ENCODE data around the gene SDHAF4. TPM values are rescaled to one million over a fixed set of nuclear protein-coding genes. Genes with fewer than 3 reads are reported as not detected.

The SDHAF4 gene
- total RNA-seq (2022) (13.1 and 15.2 TPM in 2 replicates), Bru-seq, nascent RNA (percentile 71 among the genes with signal in this experiment), BruChase-seq, experiment 1, labeled RNA remaining after a 6-hour chase (percentile 62 among the genes with signal in this experiment), BruChase-seq, experiment 2, labeled RNA remaining after a 2-hour chase (percentile 66 among the genes with signal in this experiment)
- long read RNA-seq, partial matches to known transcripts = 0 of 8 reads
- long read RNA-seq, other reads (novel, unspliced or antisense) = 6 of 8 reads

GRCh38 chr6:70566751-70567382 is at the start of gene SDHAF4:
TSS of gene SDHAF4 (plus strand) at chr6:70566930. CDS start at chr6:70566941, 11 bp downstream.
- Mint-ChIP-seq H3K9me3 (ENCODE audit: unreplicated experiment) (no peaks in the 10 kb centered on the region), H3K27me3 (ENCODE audit: insufficient read depth, unreplicated experiment) (no peaks in the 10 kb centered on the region), H3K36me3 (ENCODE audit: insufficient read depth, unreplicated experiment) (peaks cover 5% of the 10 kb centered on the region), H3K27ac (ENCODE audit: low read depth, unreplicated experiment) (peak within 1 kb of the TSS; percentile 66), H3K4me1 (ENCODE audit: insufficient read depth, unreplicated experiment) (peaks cover 5% of the 10 kb centered on the region), H3K4me3 (ENCODE audit: unreplicated experiment) (peak within 1 kb of the TSS; percentile 77)
- POLR2A ChIA-PET = interaction anchor here (0.7 to 3.8 kb wide), 10 partner anchors 12 to 142 kb away, joined by 3 to 37 read pairs (median 3); partner anchors contain the start of gene SMAP1
- intact Hi-C loops (cut with micrococcal nuclease) = loop anchor here (2.0 kb wide), 1 partner anchor 102 kb away; no protein-coding TSS in a partner anchor
- TSS peak; percentile 36 for BruUV-seq (replicated peaks)
- TF ChIP-seq CTCF (IDR thresholded peaks at IDR 0.05; ENCODE audit: unreplicated experiment) = no peak
- peak; percentile 93 for DNase-seq (ENCODE audit: unreplicated experiment)
- CTCF ChIA-PET = interaction anchor here (0.6 to 3.0 kb wide), 10 partner anchors 10 to 317 kb away, joined by 3 to 11 read pairs (median 4); partner anchors contain the start of gene SMAP1

- H3K4me3 Mint-ChIP-seq (ENCODE audit: unreplicated experiment) = no peak overlapping the region
- intact Hi-C loops (cut with micrococcal nuclease) = no loop called here
- no peaks in the 10 kb centered on the region for H3K4me1 Mint-ChIP-seq (ENCODE audit: insufficient read depth, unreplicated experiment)
- TF ChIP-seq CTCF (IDR thresholded peaks at IDR 0.05; ENCODE audit: unreplicated experiment) = no peak
- H3K27me3 Mint-ChIP-seq (ENCODE audit: insufficient read depth, unreplicated experiment) = no peaks in the 10 kb centered on the region
- ChIA-PET POLR2A (no interaction called here), CTCF (interaction anchor here (4.3 kb wide), 1 partner anchor 366 kb away, joined by 24 read pairs; no protein-coding TSS in a partner anchor)
- no peaks in the 10 kb centered on the region for H3K9me3 Mint-ChIP-seq (ENCODE audit: unreplicated experiment)
- no peaks in the 10 kb centered on the region for H3K36me3 Mint-ChIP-seq (ENCODE audit: insufficient read depth, unreplicated experiment)
- H3K27ac Mint-ChIP-seq (ENCODE audit: low read depth, unreplicated experiment) = no peak overlapping the region
- DNase-seq (ENCODE audit: unreplicated experiment) = peak; percentile 5
- no TSS peak for BruUV-seq (replicated peaks)
These were observed 48.0 kb upstream of the SDHAF4 start for GRCh38 chr6:70518723-70519122.

- Mint-ChIP-seq H3K27ac (ENCODE audit: low read depth, unreplicated experiment) (no peak overlapping the region), H3K4me1 (ENCODE audit: insufficient read depth, unreplicated experiment) (no peaks in the 10 kb centered on the region), H3K4me3 (ENCODE audit: unreplicated experiment) (no peak overlapping the region), H3K9me3 (ENCODE audit: unreplicated experiment) (no peaks in the 10 kb centered on the region), H3K27me3 (ENCODE audit: insufficient read depth, unreplicated experiment) (no peaks in the 10 kb centered on the region), H3K36me3 (ENCODE audit: insufficient read depth, unreplicated experiment) (no peaks in the 10 kb centered on the region)
- intact Hi-C loops (cut with micrococcal nuclease) = loop anchor here (1.0 to 10.0 kb wide), 5 partner anchors 166 to 492 kb away; partner anchors contain the start of gene B3GAT2
- DNase-seq (ENCODE audit: unreplicated experiment) = peak; percentile 13
- no TSS peak for BruUV-seq (replicated peaks)
- POLR2A ChIA-PET = interaction anchor here (0.7 kb wide), 1 partner anchor 92 kb away, joined by 3 read pairs; no protein-coding TSS in a partner anchor
- CTCF ChIA-PET = interaction anchor here (0.6 to 4.3 kb wide), 20 partner anchors 15 to 555 kb away, joined by 3 to 24 read pairs (median 5); partner anchors contain the start of gene SMAP1
- TF ChIP-seq CTCF (IDR thresholded peaks at IDR 0.05; ENCODE audit: unreplicated experiment) = peak; percentile 46
These were observed 46.2 kb upstream of the SDHAF4 start for GRCh38 chr6:70520575-70520974.

GRCh38 chr6:70524721-70525286 is 41.9 kb upstream of the SDHAF4 start:
- ChIA-PET POLR2A (interaction anchor here (2.3 kb wide), 1 partner anchor 111 kb away, joined by 7 read pairs; the partner anchor contains the start of gene FAM135A), CTCF (interaction anchor here (0.9 to 3.3 kb wide), 4 partner anchors 157 to 360 kb away, joined by 3 to 15 read pairs (median 5); no protein-coding TSS in a partner anchor)
- DNase-seq (ENCODE audit: unreplicated experiment) = no peak
- Mint-ChIP-seq H3K9me3 (ENCODE audit: unreplicated experiment) (no peaks in the 10 kb centered on the region), H3K36me3 (ENCODE audit: insufficient read depth, unreplicated experiment) (no peaks in the 10 kb centered on the region), H3K4me1 (ENCODE audit: insufficient read depth, unreplicated experiment) (peaks cover 11% of the 10 kb centered on the region), H3K27me3 (ENCODE audit: insufficient read depth, unreplicated experiment) (no peaks in the 10 kb centered on the region), H3K27ac (ENCODE audit: low read depth, unreplicated experiment) (no peak overlapping the region), H3K4me3 (ENCODE audit: unreplicated experiment) (no peak overlapping the region)
- BruUV-seq (replicated peaks) = no TSS peak
- intact Hi-C loops (cut with micrococcal nuclease) = loop anchor here (5.0 to 10.0 kb wide), 2 partner anchors 213 to 430 kb away; partner anchors contain the start of gene B3GAT2
- no peak for TF ChIP-seq CTCF (IDR thresholded peaks at IDR 0.05; ENCODE audit: unreplicated experiment)
